ENCODE data around the gene FAM72D.
"Not testable (repeated sequence)": the region's sequence is repeated elsewhere in the genome, so short reads cannot be mapped to it uniquely, and the experiment has no call there.

DNA sequence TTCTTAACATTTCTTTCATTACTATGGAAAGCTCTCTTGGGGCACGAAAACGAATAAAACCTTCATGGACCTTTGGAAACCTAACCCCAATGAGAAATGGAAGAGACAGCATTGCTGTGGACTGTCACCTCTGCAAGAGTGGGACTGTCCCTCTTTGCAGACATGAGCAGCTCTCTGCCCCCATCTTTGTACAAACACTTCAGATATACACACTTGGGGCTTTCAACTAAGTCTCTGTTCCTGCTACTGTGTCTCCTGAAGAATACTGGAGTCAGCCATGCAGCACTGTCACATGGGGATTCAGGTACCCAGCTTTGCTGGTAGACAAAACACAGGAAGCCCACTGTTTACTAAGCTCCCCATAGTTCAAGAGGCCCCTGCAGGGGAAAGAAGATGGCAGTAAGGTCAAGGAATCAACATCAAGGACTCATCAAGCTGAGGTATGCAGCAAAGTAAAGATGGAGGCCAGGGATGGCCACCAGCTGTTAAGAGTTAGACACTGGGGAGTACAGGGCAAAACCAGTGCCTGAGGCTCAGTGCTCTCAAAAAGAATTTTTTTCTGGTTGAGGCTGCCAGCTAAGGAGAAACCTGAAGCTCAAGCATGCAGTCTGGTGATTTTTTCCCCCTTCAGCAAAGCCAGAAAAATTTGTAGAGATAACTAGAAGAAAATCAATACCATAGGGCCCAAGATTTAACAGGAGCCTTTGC, 31.7 kb upstream of the FAM72D start:
- not testable (repeated sequence) for TF ChIP-seq CTCF (conservative IDR thresholded peaks at IDR 0.05; ENCODE audit: low read depth in 2 of 2); JUNB (IDR thresholded peaks at IDR 0.05; ENCODE audit: unreplicated experiment); POLR2AphosphoS5 (IDR thresholded peaks at IDR 0.05; ENCODE audit: low read depth); EZH2phosphoT487 (IDR thresholded peaks at IDR 0.05; ENCODE audit: unreplicated experiment); EZH2 (IDR thresholded peaks at IDR 0.05; ENCODE audit: low read depth, unreplicated experiment); CREB1 (CRISPR knock-in tag; IDR thresholded peaks at IDR 0.05; ENCODE audit: low read depth); ZNF114 (CRISPR knock-in tag; IDR thresholded peaks at IDR 0.05)
- TF ChIP-seq, protein P1, sequence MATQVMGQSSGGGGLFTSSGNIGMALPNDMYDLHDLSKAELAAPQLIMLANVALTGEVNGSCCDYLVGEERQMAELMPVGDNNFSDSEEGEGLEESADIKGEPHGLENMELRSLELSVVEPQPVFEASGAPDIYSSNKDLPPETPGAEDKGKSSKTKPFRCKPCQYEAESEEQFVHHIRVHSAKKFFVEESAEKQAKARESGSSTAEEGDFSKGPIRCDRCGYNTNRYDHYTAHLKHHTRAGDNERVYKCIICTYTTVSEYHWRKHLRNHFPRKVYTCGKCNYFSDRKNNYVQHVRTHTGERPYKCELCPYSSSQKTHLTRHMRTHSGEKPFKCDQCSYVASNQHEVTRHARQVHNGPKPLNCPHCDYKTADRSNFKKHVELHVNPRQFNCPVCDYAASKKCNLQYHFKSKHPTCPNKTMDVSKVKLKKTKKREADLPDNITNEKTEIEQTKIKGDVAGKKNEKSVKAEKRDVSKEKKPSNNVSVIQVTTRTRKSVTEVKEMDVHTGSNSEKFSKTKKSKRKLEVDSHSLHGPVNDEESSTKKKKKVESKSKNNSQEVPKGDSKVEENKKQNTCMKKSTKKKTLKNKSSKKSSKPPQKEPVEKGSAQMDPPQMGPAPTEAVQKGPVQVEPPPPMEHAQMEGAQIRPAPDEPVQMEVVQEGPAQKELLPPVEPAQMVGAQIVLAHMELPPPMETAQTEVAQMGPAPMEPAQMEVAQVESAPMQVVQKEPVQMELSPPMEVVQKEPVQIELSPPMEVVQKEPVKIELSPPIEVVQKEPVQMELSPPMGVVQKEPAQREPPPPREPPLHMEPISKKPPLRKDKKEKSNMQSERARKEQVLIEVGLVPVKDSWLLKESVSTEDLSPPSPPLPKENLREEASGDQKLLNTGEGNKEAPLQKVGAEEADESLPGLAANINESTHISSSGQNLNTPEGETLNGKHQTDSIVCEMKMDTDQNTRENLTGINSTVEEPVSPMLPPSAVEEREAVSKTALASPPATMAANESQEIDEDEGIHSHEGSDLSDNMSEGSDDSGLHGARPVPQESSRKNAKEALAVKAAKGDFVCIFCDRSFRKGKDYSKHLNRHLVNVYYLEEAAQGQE (IDR thresholded peaks at IDR 0.05; ENCODE audit: unreplicated experiment), result not testable (repeated sequence)

Measured in GM23338 (cell line).